GM21423 (cell line): Measurements from ENCODE around the gene MRM3.
A peak's percentile ranks its signal among the peaks of the same experiment; 100 is the strongest.
"Not testable (repeated sequence)": the region's sequence is repeated elsewhere in the genome, so short reads cannot be mapped to it uniquely, and the experiment has no call there.

Experiments used
- ATAC-seq: cut with Tn5 transposase; IDR thresholded peaks from one replicate; pipeline ENCODE4 v1.9.1; 2021; ENCODE audit warnings: mild to moderate bottlenecking, moderate library complexity; ENCODE audit not compliant: unreplicated experiment

MRM3 gene

GRCh38 chr17:781805-782731, at the start of gene MRM3, which contains the start of gene GLOD4:
MRM3 (plus strand) TSS chr17:782353; CDS start chr17:782379, 26 bp downstream.
GLOD4 (minus strand) TSS chr17:782280; CDS start chr17:782255, 25 bp downstream.
- peak; percentile 82 for ATAC-seq

- peak; percentile 33 for ATAC-seq
These were observed 49.0 kb upstream of the MRM3 start for GRCh38 chr17:732902-733720.

GRCh38 chr17:733743-734142, 48.4 kb upstream of the MRM3 start:
- no peak for ATAC-seq

GRCh38 chr17:737561-738113, 44.5 kb upstream of the MRM3 start:
- no peak for ATAC-seq

- ATAC-seq = peak; percentile 77
These were observed 41.7 kb upstream of the MRM3 start for GRCh38 chr17:740240-741017.

- ATAC-seq = no peak
These were observed 39.9 kb upstream of the MRM3 start for GRCh38 chr17:742147-742793.

GRCh38 chr17:743139-743538, 39.0 kb upstream of the MRM3 start:
- no peak for ATAC-seq

- ATAC-seq = no peak
These were observed 37.2 kb upstream of the MRM3 start for GRCh38 chr17:744937-745336.

GRCh38 chr17:745406-745805, 36.7 kb upstream of the MRM3 start:
- no peak for ATAC-seq

GRCh38 chr17:746181-746580, 36.0 kb upstream of the MRM3 start:
- no peak for ATAC-seq

GRCh38 chr17:746783-747629, 35.1 kb upstream of the MRM3 start:
- ATAC-seq = no peak

GRCh38 chr17:748604-749003, 33.5 kb upstream of the MRM3 start:
- not testable (repeated sequence) for ATAC-seq

- ATAC-seq = not testable (repeated sequence)
These were observed 32.8 kb upstream of the MRM3 start for GRCh38 chr17:749359-749758.

- ATAC-seq = no peak
These were observed 31.6 kb upstream of the MRM3 start for GRCh38 chr17:750431-751037.

- peak; percentile 34 for ATAC-seq
These were observed 30.7 kb upstream of the MRM3 start for GRCh38 chr17:751269-752001.

GRCh38 chr17:752002-752619, 30.0 kb upstream of the MRM3 start, which contains the start of gene GEMIN4:
GEMIN4 (minus strand) TSS chr17:752264; CDS start chr17:752142, 122 bp downstream.
- ATAC-seq = peak; percentile 74

- ATAC-seq = no peak
These were observed 29.4 kb upstream of the MRM3 start for GRCh38 chr17:752620-753219.
